Hepatocyte (in vitro differentiated cells): Measurements from ENCODE around the gene EEF1AKMT3. TPM values are rescaled to one million over a fixed set of nuclear protein-coding genes. Genes with fewer than 3 reads are reported as not detected.

Experiments
- DNase-seq: peaks from one replicate; pipeline ENCODE4 v3.0.0-alpha.2; 2016; ENCODE audit warnings: low spot score
- H2AFZ ChIP-seq: fragments of 200-600 bp; sonication (generic); 2 replicates; pipeline ENCODE4 v1.6.0; 2016; ENCODE audit warnings: antibody characterized with exemption, mild to moderate bottlenecking
- H3K27ac ChIP-seq: fragments of 200-600 bp; sonication (generic); 2 replicates; pipeline ENCODE4 v1.5.1; 2016; ENCODE audit warnings: mild to moderate bottlenecking
- H3K27me3 ChIP-seq: fragments of 200-600 bp; sonication (generic); 2 replicates; pipeline ENCODE4 v1.6.1; 2016
- H3K36me3 ChIP-seq: fragments of 200-600 bp; sonication (generic); replicated peaks from 2 replicates; pipeline ENCODE4 v1.5.1; 2016; ENCODE audit warnings: low read depth; ENCODE audit not compliant: insufficient read depth
- H3K4me1 ChIP-seq: fragments of 200-600 bp; sonication (generic); 2 replicates; pipeline ENCODE4 v1.5.1; 2016; ENCODE audit warnings: mild to moderate bottlenecking, moderate library complexity; ENCODE audit not compliant: insufficient read depth
- H3K4me2 ChIP-seq: fragments of 200-600 bp; sonication (generic); 2 replicates; pipeline ENCODE4 v1.6.0; 2016
- H3K4me3 ChIP-seq: fragments of 200-600 bp; sonication (generic); 2 replicates; pipeline ENCODE4 v1.5.1; 2016; ENCODE audit warnings: mild to moderate bottlenecking
- H3K79me2 ChIP-seq: fragments of 200-600 bp; sonication (generic); 2 replicates; pipeline ENCODE4 v1.6.0; 2017; ENCODE audit warnings: mild to moderate bottlenecking
- H3K9me2 ChIP-seq: fragments of 200-600 bp; sonication (generic); replicated peaks from 2 replicates; pipeline ENCODE4 v1.6.0; 2017; ENCODE audit warnings: mild to moderate bottlenecking; ENCODE audit not compliant: insufficient read depth
- H3K9me3 ChIP-seq: fragments of 200-600 bp; sonication (generic); 2 replicates; pipeline ENCODE4 v1.5.1; 2016; ENCODE audit warnings: low read depth, mild to moderate bottlenecking
- H4K20me1 ChIP-seq: fragments of 200-600 bp; sonication (generic); 2 replicates; pipeline ENCODE4 v1.6.0; 2016; ENCODE audit warnings: mild to moderate bottlenecking; ENCODE audit not compliant: insufficient read depth, poor library complexity, severe bottlenecking
- EZH2 ChIP-seq: fragments of 200-600 bp; sonication (generic); IDR thresholded peaks from 2 replicates; pipeline ENCODE4 v1.6.1; 2016; ENCODE audit warnings: antibody characterized with exemption, mild to moderate bottlenecking, borderline replicate concordance
- EZH2phosphoT487 ChIP-seq: fragments of 200-600 bp; sonication (generic); IDR thresholded peaks from one replicate; pipeline ENCODE4 v1.6.1; 2018; ENCODE audit warnings: antibody characterized with exemption, mild to moderate bottlenecking, low read depth, moderate library complexity; ENCODE audit not compliant: unreplicated experiment, severe bottlenecking
- WGBS: methylation state at CpG from one replicate; pipeline ENCODE4 v1.1.6; 2016; ENCODE audit warnings: low lambda C conversion rate; ENCODE audit errors: missing lambda C conversion rate; 5-methylcytosine and 5-hydroxymethylcytosine counted together
- polyA plus RNA-seq: library from polyadenylated mRNA; unstranded; fragments of >200 nt; fragmentation: Nextera tagmentation; extraction: Ambion mirVana; gene quantifications from 2 replicates; pipeline ENCODE4 v1.2.1, GENCODE V29; 2016
- total RNA-seq: library from RNA; depleted of rRNA; stranded (reverse); fragments of >200 nt; gene quantifications from 2 replicates; pipeline ENCODE4 v1.2.3, GENCODE V29; 2014
- TF ChIP-seq, protein P1 (sequence below): fragments of 200-600 bp; sonication (generic); IDR thresholded peaks from 2 replicates; pipeline ENCODE4 v1.5.1; 2016; ENCODE audit warnings: antibody characterized with exemption, mild to moderate bottlenecking; ENCODE audit not compliant: poor library complexity

The EEF1AKMT3 gene
- total and polyA plus RNA-seq, 2 experiments from 2014 or later: 4.5 to 7.6 TPM

GRCh38 chr12:57732270-57732669, 40.1 kb upstream of the EEF1AKMT3 start:
- no peaks in the 10 kb centered on the region for H4K20me1 ChIP-seq
- peaks cover 96% of the 10 kb centered on the region for H3K27me3 ChIP-seq
- no peak overlapping the region for H3K4me3 ChIP-seq
- WGBS: 65% methylated on average over 4 of the region's 4 CpGs
- no peaks in the 10 kb centered on the region for H3K9me2 ChIP-seq
- TF ChIP-seq EZH2: no peak
- no peak for TF ChIP-seq EZH2phosphoT487
- TF ChIP-seq, protein P1, sequence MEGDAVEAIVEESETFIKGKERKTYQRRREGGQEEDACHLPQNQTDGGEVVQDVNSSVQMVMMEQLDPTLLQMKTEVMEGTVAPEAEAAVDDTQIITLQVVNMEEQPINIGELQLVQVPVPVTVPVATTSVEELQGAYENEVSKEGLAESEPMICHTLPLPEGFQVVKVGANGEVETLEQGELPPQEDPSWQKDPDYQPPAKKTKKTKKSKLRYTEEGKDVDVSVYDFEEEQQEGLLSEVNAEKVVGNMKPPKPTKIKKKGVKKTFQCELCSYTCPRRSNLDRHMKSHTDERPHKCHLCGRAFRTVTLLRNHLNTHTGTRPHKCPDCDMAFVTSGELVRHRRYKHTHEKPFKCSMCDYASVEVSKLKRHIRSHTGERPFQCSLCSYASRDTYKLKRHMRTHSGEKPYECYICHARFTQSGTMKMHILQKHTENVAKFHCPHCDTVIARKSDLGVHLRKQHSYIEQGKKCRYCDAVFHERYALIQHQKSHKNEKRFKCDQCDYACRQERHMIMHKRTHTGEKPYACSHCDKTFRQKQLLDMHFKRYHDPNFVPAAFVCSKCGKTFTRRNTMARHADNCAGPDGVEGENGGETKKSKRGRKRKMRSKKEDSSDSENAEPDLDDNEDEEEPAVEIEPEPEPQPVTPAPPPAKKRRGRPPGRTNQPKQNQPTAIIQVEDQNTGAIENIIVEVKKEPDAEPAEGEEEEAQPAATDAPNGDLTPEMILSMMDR: no peak
- peaks cover 15% of the 10 kb centered on the region for H3K4me1 ChIP-seq
- H3K27ac ChIP-seq: no peak overlapping the region
- no peak overlapping the region for H3K4me2 ChIP-seq
- no peaks in the 10 kb centered on the region for H3K79me2 ChIP-seq
- no peaks in the 10 kb centered on the region for H3K9me3 ChIP-seq
- DNase-seq: no peak
- H3K36me3 ChIP-seq: no peaks in the 10 kb centered on the region
- H2AFZ ChIP-seq: no peak overlapping the region

GRCh38 chr12:57732726-57733593, 39.5 kb upstream of the EEF1AKMT3 start:
- Histone ChIP-seq H3K9me3 (no peaks in the 10 kb centered on the region), H3K27ac (no peak overlapping the region), H4K20me1 (no peaks in the 10 kb centered on the region), H3K79me2 (no peaks in the 10 kb centered on the region), H3K4me2 (no peak overlapping the region), H2AFZ (no peak overlapping the region), H3K36me3 (no peaks in the 10 kb centered on the region), H3K9me2 (no peaks in the 10 kb centered on the region), H3K4me1 (peaks cover 22% of the 10 kb centered on the region), H3K27me3 (peaks cover 96% of the 10 kb centered on the region), H3K4me3 (no peak overlapping the region)
- TF ChIP-seq EZH2 (no peak), EZH2phosphoT487 (no peak)
- TF ChIP-seq, protein P1: no peak
- 85% methylated on average over 11 of the region's 11 CpGs for WGBS
- no peak for DNase-seq

DNA sequence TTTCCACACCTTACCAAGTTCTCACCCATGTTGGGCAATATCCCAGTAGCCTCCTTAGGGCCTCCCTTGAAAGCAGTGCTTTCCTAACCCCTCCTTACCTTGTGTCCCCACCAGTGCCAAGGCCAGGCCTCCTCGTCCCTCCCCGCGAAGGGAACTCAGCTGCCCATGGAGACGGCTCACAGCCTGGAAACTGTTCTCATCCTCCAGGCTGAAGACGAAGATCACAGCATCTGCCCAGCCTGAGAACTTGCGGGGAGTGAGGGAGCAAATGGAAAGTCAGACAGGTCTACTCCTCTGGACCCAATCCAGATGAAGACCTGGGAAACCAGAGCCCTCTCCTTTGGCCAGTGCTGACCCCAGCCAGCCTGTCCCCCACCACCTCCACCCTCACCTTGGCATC, 38.5 kb upstream of the EEF1AKMT3 start:
- Histone ChIP-seq H3K4me3 (no peak overlapping the region), H3K4me2 (no peak overlapping the region), H3K27me3 (peaks cover 98% of the 10 kb centered on the region), H3K4me1 (peaks cover 23% of the 10 kb centered on the region), H3K79me2 (no peaks in the 10 kb centered on the region), H3K9me2 (no peaks in the 10 kb centered on the region), H3K9me3 (no peaks in the 10 kb centered on the region), H3K27ac (no peak overlapping the region), H3K36me3 (no peaks in the 10 kb centered on the region), H4K20me1 (no peaks in the 10 kb centered on the region), H2AFZ (no peak overlapping the region)
- WGBS: 69% methylated on average over 6 of the region's 6 CpGs
- no peak for DNase-seq
- TF ChIP-seq EZH2: no peak

DNA sequence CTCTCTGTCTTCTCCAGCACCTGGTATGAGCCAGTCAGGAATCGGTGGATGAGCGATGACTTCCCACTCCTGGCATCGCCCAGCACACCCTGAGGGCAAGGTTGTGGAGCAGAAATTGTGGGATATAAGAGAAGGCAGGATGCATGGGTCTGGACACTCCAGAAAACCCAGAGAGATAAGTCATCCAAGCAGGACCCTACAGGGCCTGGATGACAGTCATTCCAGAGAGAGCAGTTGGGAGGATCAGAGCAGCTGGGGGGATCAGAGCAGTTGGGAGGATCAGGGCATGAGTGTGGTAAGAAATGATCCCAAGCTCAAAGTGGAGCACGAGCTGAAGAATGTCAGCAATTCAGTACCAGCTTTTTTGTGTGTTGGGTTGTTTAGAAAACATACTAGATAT, 37.8 kb upstream of the EEF1AKMT3 start:
- 74% methylated on average over 4 of the region's 4 CpGs for WGBS
- no peak overlapping the region for H3K4me3 ChIP-seq
- H2AFZ ChIP-seq: no peak overlapping the region
- H3K79me2 ChIP-seq: no peaks in the 10 kb centered on the region
- H3K4me1 ChIP-seq: peaks cover 23% of the 10 kb centered on the region
- no peak for DNase-seq
- H3K27me3 ChIP-seq: peaks cover 99% of the 10 kb centered on the region
- no peaks in the 10 kb centered on the region for H3K36me3 ChIP-seq
- TF ChIP-seq EZH2phosphoT487: no peak
- TF ChIP-seq EZH2: no peak
- TF ChIP-seq, protein P1: no peak
- no peaks in the 10 kb centered on the region for H3K9me2 ChIP-seq
- no peak overlapping the region for H3K27ac ChIP-seq
- no peak overlapping the region for H3K4me2 ChIP-seq
- no peaks in the 10 kb centered on the region for H4K20me1 ChIP-seq
- no peaks in the 10 kb centered on the region for H3K9me3 ChIP-seq
